OCI-LY1 (cell line): ENCODE measurements around the gene DNAJC7.

ENCODE experiments used
- H2AFZ ChIP-seq: fragments of 200-600 bp; sonication (generic), shearing (Covaris generic); 2 replicates; pipeline ENCODE4 v1.6.0; 2014; ENCODE audit warnings: antibody characterized with exemption, mild to moderate bottlenecking, low read length
- H3F3A ChIP-seq: fragments of 200-600 bp; sonication (generic), shearing (Covaris generic); 2 replicates; pipeline ENCODE4 v1.6.0; 2014; ENCODE audit warnings: mild to moderate bottlenecking, antibody characterized with exemption, low read length, moderate library complexity; ENCODE audit not compliant: insufficient read depth
- H3K27ac ChIP-seq: fragments of 200-600 bp; sonication (generic); 2 replicates; pipeline ENCODE4 v1.5.1; 2014; ENCODE audit warnings: low read length, mixed run types, mild to moderate bottlenecking, low read depth; ENCODE audit not compliant: poor library complexity, severe bottlenecking
- H3K27me3 ChIP-seq: fragments of 200-600 bp; sonication (generic); 2 replicates; pipeline ENCODE4 v1.6.0; 2014; ENCODE audit warnings: antibody characterized with exemption, mild to moderate bottlenecking, low read length, moderate library complexity; ENCODE audit not compliant: insufficient read depth
- H3K36me3 ChIP-seq: fragments of 200-600 bp; sonication (generic); 2 replicates; pipeline ENCODE4 v1.6.1; 2014; ENCODE audit warnings: mild to moderate bottlenecking, antibody characterized with exemption, low read length, moderate library complexity, mixed read lengths; ENCODE audit not compliant: insufficient read depth
- H3K4me1 ChIP-seq: fragments of 200-600 bp; sonication (generic); 2 replicates; pipeline ENCODE4 v1.5.1; 2014; ENCODE audit warnings: mild to moderate bottlenecking, low read length, moderate library complexity; ENCODE audit not compliant: insufficient read depth, severe bottlenecking
- H3K4me2 ChIP-seq: fragments of 200-600 bp; sonication (generic), shearing (Covaris generic); 2 replicates; pipeline ENCODE4 v1.6.1; 2014; ENCODE audit warnings: low read length
- H3K4me3 ChIP-seq: fragments of 200-600 bp; sonication (generic); 2 replicates; pipeline ENCODE4 v1.5.1; 2014; ENCODE audit warnings: low read length, low read depth, mild to moderate bottlenecking, mixed read lengths; ENCODE audit not compliant: poor library complexity, severe bottlenecking
- H3K79me2 ChIP-seq: fragments of 200-600 bp; shearing (Covaris generic); 2 replicates; pipeline ENCODE4 v1.6.1; 2016; ENCODE audit warnings: mixed run types, low read length, mixed read lengths; ENCODE audit not compliant: insufficient read depth
- H3K9ac ChIP-seq: fragments of 200-600 bp; sonication (generic), shearing (Covaris generic); 2 replicates; pipeline ENCODE4 v1.6.1; 2014; ENCODE audit warnings: mild to moderate bottlenecking, low read length, mixed read lengths
- H3K9me2 ChIP-seq: fragments of 200-600 bp; sonication (generic), shearing (Covaris generic); 2 replicates; pipeline ENCODE4 v1.6.1; 2014; ENCODE audit warnings: low read depth, mild to moderate bottlenecking, low read length, mixed read lengths
- H3K9me3 ChIP-seq: fragments of 200-600 bp; shearing (Covaris generic); 2 replicates; pipeline ENCODE4 v1.6.1; 2014; ENCODE audit warnings: low read length, mixed read lengths
- H4K20me1 ChIP-seq: fragments of 200-600 bp; sonication (generic), shearing (Covaris generic); 2 replicates; pipeline ENCODE4 v1.6.0; 2016; ENCODE audit warnings: mild to moderate bottlenecking, low read length; ENCODE audit not compliant: insufficient read depth
- EZH2 ChIP-seq: fragments of 200-600 bp; sonication (generic), shearing (Covaris generic); IDR thresholded peaks from 2 replicates; pipeline ENCODE4 v1.8.0; 2017; ENCODE audit warnings: borderline replicate concordance, mixed run types, mild to moderate bottlenecking, antibody characterized with exemption, low read length, moderate library complexity, mixed read lengths
- TF ChIP-seq, protein P1 (sequence below): fragments of 200-600 bp; sonication (generic), shearing (Covaris generic); IDR thresholded peaks from 2 replicates; pipeline ENCODE4 v1.5.1; 2017; ENCODE audit warnings: mild to moderate bottlenecking, antibody characterized with exemption, low read length, moderate library complexity, mixed read lengths

DNAJC7 gene

DNA sequence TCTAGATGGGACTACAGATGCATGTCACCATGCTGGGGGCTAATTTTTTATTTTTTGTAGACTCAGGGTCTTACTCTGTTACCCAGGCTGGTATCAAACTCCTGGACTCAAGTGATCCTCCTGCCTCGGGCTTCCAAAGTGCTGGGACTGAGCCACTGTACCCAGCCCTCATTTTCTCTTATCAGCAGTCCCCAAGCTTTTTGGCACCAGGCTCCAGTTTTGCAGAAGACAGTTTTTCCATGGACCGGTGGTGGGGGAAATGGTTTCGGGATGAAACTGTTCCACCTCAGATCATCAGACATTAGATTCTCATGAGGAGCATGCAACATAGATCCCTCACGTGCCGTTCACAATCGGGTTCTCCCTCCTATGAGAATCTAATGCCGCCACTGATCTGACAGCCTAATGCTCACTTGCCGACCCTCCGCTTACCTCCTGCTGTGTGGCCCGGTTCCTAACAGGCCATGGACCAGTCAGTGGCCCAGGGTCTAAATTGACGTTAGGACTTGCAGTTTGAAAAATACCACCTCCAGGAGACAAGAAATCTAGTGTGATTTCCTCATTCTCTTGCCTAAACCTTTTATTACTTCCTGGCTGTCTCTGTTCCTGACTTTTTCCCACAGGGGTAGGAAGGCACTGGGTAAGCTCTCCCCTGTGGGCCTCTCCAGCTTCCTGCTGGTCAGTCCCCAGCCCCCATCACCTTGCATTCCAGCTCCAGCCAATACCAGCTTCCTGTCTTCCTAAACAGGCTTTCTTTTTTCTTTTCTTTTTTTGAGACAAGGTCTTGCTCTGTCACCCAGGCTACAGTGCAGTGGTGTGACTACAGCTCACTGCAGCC is 60.0 kb downstream of the DNAJC7 start:
- H3K9me3 ChIP-seq = no peaks in the 10 kb centered on the region
- no peaks in the 10 kb centered on the region for H4K20me1 ChIP-seq
- H3K36me3 ChIP-seq = no peaks in the 10 kb centered on the region
- H3K4me1 ChIP-seq = peaks cover 5% of the 10 kb centered on the region
- H2AFZ ChIP-seq = no peak overlapping the region
- no peak overlapping the region for H3K4me2 ChIP-seq
- TF ChIP-seq EZH2 = no peak
- TF ChIP-seq, protein P1, sequence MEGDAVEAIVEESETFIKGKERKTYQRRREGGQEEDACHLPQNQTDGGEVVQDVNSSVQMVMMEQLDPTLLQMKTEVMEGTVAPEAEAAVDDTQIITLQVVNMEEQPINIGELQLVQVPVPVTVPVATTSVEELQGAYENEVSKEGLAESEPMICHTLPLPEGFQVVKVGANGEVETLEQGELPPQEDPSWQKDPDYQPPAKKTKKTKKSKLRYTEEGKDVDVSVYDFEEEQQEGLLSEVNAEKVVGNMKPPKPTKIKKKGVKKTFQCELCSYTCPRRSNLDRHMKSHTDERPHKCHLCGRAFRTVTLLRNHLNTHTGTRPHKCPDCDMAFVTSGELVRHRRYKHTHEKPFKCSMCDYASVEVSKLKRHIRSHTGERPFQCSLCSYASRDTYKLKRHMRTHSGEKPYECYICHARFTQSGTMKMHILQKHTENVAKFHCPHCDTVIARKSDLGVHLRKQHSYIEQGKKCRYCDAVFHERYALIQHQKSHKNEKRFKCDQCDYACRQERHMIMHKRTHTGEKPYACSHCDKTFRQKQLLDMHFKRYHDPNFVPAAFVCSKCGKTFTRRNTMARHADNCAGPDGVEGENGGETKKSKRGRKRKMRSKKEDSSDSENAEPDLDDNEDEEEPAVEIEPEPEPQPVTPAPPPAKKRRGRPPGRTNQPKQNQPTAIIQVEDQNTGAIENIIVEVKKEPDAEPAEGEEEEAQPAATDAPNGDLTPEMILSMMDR = no peak
- H3K27ac ChIP-seq = no peak overlapping the region
- no peaks in the 10 kb centered on the region for H3F3A ChIP-seq
- no peak overlapping the region for H3K9ac ChIP-seq
- no peaks in the 10 kb centered on the region for H3K9me2 ChIP-seq
- H3K4me3 ChIP-seq = no peak overlapping the region
- H3K79me2 ChIP-seq = no peaks in the 10 kb centered on the region
- H3K27me3 ChIP-seq = no peaks in the 10 kb centered on the region

- Histone ChIP-seq H3K79me2 (no peaks in the 10 kb centered on the region), H3K9ac (no peak overlapping the region), H3K4me3 (no peak overlapping the region), H3K36me3 (no peaks in the 10 kb centered on the region), H3K4me1 (peaks cover 5% of the 10 kb centered on the region), H3K27ac (no peak overlapping the region), H2AFZ (no peak overlapping the region), H3F3A (no peaks in the 10 kb centered on the region), H4K20me1 (no peaks in the 10 kb centered on the region), H3K9me3 (no peaks in the 10 kb centered on the region), H3K27me3 (no peaks in the 10 kb centered on the region), H3K9me2 (no peaks in the 10 kb centered on the region), H3K4me2 (no peak overlapping the region)
- TF ChIP-seq EZH2 = no peak
- TF ChIP-seq, protein P1 = no peak
Measured at GRCh38 chr17:41956522-41956921, 60.7 kb downstream of the DNAJC7 start.

DNA sequence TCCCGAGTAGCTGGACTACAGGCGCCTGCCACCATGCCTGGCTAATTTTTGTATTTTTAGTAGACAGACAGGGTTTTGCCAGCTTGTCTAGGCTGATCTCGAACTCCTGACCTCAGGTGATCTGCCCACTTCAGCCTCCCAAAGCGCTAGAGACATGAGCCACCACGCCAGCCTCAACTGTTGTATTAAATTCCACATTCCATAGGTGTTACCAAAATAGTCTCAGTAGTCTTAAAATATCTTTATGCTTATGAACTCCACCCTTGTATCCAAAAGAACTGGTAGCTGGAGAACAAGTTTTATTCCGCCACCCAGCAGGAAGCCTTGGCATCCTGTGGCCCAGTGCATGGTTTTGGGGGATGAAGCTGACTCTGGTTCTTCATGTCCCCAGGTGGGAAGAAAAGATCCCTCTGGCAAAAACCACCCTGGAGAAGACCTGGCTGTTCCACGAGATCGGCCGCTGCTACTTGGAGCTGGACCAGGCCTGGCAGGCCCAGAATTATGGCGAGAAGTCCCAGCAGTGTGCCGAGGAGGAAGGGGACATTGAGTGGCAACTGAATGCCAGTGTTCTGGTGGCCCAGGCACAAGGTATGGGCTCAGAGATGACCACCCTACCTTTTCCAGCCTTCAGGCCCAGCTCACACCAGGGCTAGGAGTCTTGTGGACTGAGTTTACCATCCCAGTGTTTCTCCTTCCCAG is 68.3 kb downstream of the DNAJC7 start:
- H3K4me3 ChIP-seq = no peak overlapping the region
- TF ChIP-seq EZH2 = no peak
- TF ChIP-seq, protein P1 = no peak
- H2AFZ ChIP-seq = no peak overlapping the region
- H3K4me2 ChIP-seq = no peak overlapping the region
- H3K9ac ChIP-seq = no peak overlapping the region
- no peaks in the 10 kb centered on the region for H3K4me1 ChIP-seq
- no peaks in the 10 kb centered on the region for H3K79me2 ChIP-seq
- no peaks in the 10 kb centered on the region for H3K9me3 ChIP-seq
- no peaks in the 10 kb centered on the region for H3K36me3 ChIP-seq
- H4K20me1 ChIP-seq = no peaks in the 10 kb centered on the region
- H3K27ac ChIP-seq = no peak overlapping the region
- H3K27me3 ChIP-seq = no peaks in the 10 kb centered on the region
- H3F3A ChIP-seq = no peaks in the 10 kb centered on the region
- no peaks in the 10 kb centered on the region for H3K9me2 ChIP-seq
